IPS-18c (cell line): ENCODE measurements around the gene GBA2.

Source experiments
- H3K4me3 ChIP-seq: 2 replicates; pipeline ENCODE4 v1.7.0; 2013; ENCODE audit warnings: low read depth, mild to moderate bottlenecking, low read length, moderate library complexity; ENCODE audit not compliant: insufficient read depth
- H3K9me3 ChIP-seq: one replicate; pipeline ENCODE4 v1.6.1; 2013; ENCODE audit warnings: mild to moderate bottlenecking, low read length, moderate library complexity; ENCODE audit not compliant: control insufficient read depth, insufficient read depth

The GBA2 gene

DNA sequence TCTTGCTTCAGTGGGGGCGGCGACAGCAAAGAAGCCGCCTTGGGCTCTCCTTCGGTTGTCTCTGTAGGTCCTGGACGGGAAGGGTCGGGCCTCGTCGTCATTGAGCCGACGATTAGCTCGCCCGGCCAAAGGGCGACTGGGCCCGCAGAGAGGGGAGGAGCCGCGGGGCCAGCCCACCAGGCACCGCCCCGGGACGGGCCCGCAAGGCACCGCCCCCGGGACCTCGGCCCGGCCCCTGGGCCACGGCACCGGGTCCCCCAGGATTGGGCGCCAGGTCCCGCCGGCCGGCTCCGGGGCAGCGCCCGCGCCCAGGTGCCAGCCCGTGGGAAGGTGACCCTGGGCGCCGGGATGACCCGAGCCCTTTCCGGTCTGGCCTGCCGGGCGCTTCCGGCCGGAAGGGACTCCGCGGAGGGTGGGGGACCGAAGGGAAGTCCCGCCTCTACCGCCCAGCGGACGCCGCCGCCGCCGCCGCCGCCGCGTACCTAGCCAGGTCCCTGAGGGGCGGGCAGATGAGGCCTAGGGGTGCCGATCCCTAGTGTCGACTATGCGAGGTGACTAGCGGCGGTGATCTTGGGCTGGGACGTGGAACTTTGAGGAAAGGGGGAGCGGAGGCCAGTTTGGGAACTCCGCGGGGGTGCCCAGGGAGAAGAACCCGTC, at the start of gene GBA2, which contains the start of gene RGP1:
GBA2 (minus strand) TSS at position 371 of the 657 bp plus-strand sequence. CDS start 524 bp downstream, outside the sequence.
RGP1 (plus strand) TSS at position 430 of the 657 bp plus-strand sequence. CDS start 469 bp downstream, outside the sequence.
- Histone ChIP-seq H3K9me3 (no peaks in the 10 kb centered on the region), H3K4me3 (peak within 1 kb of the TSS; percentile 94)

- H3K9me3 ChIP-seq: no peaks in the 10 kb centered on the region
Observed at GRCh38 chr9:35797311-35798109, 48.5 kb upstream of the GBA2 start.

DNA sequence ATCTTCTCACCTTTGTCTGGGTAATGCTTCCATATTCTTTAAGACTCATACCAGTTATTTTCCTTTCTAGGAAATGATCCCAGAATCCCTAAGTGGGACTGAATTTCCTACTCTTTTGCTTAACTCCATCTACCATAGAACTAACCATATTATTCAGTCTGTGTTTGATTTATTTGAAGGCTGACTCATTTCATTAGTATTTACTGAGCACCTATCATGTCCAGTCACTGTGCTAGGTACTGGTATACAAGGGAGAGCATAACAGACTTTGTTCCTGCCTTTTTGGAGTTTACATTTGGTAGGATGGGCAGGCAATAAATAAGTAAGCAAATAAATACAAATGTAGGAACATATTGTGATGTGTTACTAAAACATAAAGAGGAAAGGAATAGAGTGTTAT, 46.7 kb upstream of the GBA2 start:
- no peaks in the 10 kb centered on the region for H3K9me3 ChIP-seq
- H3K4me3 ChIP-seq: no peak overlapping the region

More at GRCh38 chr9:35797311-35798109, 48.5 kb upstream of the GBA2 start:
- no peak overlapping the region for H3K4me3 ChIP-seq

- Histone ChIP-seq H3K4me3 (no peak overlapping the region), H3K9me3 (no peaks in the 10 kb centered on the region)
Observed at GRCh38 chr9:35793461-35793860, 44.4 kb upstream of the GBA2 start.

DNA sequence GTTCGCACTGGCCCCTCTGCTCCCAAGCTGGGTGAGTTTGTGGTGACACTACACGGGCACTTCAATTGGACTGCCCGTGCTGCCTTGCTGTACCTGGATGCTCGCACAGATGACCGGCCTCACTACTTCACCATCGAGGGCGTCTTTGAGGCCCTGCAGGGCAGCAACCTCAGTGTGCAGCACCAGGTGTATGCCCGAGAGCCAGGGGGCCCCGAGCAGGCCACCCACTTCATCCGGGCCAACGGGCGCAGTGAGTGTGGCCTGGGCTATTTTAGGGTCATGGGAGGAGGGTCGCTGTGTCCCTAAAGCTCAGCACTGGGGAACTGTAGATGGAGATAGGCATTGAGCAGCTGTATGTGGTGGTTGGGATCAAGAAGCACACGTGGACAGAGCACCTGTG, 43.8 kb upstream of the GBA2 start:
- no peaks in the 10 kb centered on the region for H3K9me3 ChIP-seq
- H3K4me3 ChIP-seq: no peak overlapping the region

- Histone ChIP-seq H3K4me3 (no peak overlapping the region; the same call in 1 of the 2 replicates), H3K9me3 (no peaks in the 10 kb centered on the region)
Observed at GRCh38 chr9:35792024-35792813, 43.2 kb upstream of the GBA2 start.

- Histone ChIP-seq H3K4me3 (peak within 1 kb of the TSS; percentile 56), H3K9me3 (no peaks in the 10 kb centered on the region)
Observed at GRCh38 chr9:35791297-35791921, 42.4 kb upstream of the GBA2 start, which contains the start of gene NPR2. TSS of gene NPR2 (plus strand) at chr9:35791591. CDS start at chr9:35792409, 818 bp downstream.

DNA sequence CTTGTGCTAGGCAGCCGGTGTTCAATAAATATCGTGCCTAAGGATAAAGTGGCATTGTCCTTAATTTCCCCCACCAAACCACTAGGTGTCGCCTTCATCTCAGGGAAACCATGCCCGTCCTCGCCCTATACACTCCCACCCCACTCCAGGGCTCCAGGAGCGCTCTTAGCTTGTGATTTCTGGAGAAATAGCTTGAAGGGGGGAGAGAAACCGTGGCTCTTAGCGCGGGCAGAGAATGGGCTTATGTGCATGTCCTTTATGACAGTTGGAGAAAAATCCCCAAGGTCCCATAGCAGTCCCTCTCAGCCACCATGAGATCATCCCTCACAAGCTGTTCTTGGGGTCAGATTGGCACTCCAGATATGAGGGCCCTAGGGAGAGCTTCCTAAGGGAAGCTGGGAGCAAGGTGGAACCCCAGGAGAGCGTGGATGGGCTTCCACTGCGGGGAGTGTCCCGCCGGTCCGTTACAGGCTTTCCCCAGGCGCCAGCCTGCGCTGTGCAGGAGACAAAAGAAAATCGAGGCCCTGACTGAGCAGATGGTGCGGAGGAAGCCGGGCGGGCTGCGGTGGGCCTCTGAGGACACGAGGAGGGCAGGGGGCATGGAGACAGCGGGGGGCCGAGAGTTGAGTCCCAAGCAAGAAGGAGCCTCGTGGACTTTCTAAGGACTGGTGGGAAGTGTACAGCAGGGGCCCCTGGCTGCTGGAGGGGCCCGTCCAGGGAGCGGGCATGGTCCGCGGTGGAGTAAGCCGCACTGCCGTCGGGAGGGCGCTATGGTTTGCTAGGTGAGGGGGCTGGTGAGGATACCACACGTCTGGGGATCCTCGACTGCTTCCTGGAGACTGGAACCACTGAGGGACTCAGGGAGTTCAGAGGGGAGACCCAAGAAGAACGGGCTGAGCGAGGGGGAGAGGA, 41.6 kb upstream of the GBA2 start:
- H3K4me3 ChIP-seq: peak overlapping the region; percentile 34; the same call in 1 of the 2 replicates
- no peaks in the 10 kb centered on the region for H3K9me3 ChIP-seq

DNA sequence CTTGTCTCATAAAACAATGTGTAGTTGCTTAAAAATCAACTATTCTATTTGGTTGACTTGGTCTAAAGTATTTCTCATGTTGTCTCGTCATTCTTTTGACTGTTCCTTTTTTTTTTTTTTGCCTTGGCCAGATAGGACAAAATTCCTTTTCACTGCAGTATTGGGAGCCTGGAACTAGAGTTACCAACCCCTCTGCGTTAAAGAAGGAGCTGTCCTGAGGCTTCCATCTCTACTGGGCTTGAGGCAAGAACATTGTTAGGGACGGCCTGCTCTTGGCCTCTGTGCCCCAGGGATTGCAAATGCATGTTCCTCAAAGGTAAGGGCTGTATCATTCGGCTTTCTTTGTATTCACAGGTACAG, 41.0 kb upstream of the GBA2 start:
- H3K4me3 ChIP-seq: no peak overlapping the region

DNA sequence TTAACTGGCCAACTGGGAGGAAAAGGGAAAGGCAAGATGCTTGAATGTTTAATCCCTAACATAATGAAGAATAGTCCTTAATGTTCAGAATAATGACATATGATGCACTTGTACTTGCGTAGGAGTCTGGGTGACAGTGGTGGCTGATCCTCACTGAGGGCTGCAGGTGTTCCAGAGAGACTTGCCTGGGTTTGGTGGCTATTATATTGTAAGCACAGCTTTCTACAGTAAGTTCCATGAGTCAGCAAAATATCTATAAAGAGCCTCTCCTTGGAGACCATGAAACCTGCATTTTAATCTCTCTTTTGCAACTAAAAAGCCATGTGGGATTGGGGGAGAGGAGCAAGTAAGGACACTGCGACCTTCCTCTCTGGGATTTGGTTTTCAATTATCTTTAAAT, 40.5 kb upstream of the GBA2 start:
- Histone ChIP-seq H3K9me3 (no peaks in the 10 kb centered on the region), H3K4me3 (no peak overlapping the region)

More for the DNA sequence above, 41.0 kb upstream of the GBA2 start:
- H3K9me3 ChIP-seq: no peaks in the 10 kb centered on the region

GRCh38 chr9:35783418-35783817, 34.4 kb upstream of the GBA2 start:
- Histone ChIP-seq H3K4me3 (no peak overlapping the region), H3K9me3 (peaks cover 2% of the 10 kb centered on the region)

DNA sequence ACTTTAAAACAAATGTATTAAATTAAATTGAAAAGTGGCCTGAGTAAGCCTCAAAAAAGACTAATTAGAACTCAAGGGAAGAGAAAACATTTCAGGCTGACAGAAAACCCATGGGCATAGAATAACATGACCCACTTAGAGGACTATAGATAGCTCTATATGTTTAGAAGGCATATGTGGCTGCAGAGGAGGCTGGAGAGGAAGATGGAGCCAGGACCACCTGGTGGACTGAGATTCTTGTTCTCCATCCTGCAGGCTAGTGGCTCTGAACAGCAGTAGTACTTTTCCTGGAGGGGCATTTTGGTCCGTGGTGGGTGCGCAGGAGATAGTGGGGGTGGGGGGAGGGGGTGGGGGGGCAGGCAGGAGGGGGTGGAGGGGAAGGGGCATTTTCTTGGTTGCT, 32.0 kb upstream of the GBA2 start:
- peaks cover 2% of the 10 kb centered on the region for H3K9me3 ChIP-seq
- no peak overlapping the region for H3K4me3 ChIP-seq

DNA sequence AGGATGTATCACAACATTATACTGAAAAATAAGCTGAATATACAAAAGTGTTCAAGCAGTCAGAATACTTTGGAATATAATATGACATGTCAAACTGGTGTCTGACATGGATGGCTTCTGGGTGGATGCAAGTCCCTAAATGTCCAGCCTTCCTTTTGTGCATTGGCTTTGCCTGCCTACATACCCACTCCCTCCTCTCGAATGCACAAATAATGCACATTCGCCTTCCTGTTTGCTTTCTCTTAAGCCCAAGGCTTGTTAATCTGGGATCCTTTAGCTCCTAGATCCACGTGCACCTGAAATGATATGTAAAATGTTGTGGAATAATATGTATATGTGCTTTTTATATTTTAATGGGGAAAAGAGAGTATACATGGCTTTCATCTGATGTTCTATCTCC, 29.5 kb upstream of the GBA2 start:
- H3K9me3 ChIP-seq: peaks cover 2% of the 10 kb centered on the region
- no peak overlapping the region for H3K4me3 ChIP-seq

- Histone ChIP-seq H3K9me3 (peaks cover 2% of the 10 kb centered on the region), H3K4me3 (no peak overlapping the region)
Observed at GRCh38 chr9:35776018-35776417, 27.0 kb upstream of the GBA2 start.

GRCh38 chr9:35774907-35775635, 26.0 kb upstream of the GBA2 start:
- Histone ChIP-seq H3K4me3 (no peak overlapping the region), H3K9me3 (peaks cover under 1% of the 10 kb centered on the region)

GRCh38 chr9:35771943-35772342, 22.9 kb upstream of the GBA2 start:
- Histone ChIP-seq H3K9me3 (no peaks in the 10 kb centered on the region), H3K4me3 (no peak overlapping the region)
